CD8-positive, alpha-beta memory T cell (primary cell): ENCODE measurements around the gene MRPL1. TPM values are rescaled to one million over a fixed set of nuclear protein-coding genes. Genes with fewer than 3 reads are reported as not detected.
A peak's percentile ranks its signal among the peaks of the same experiment; 100 is the strongest.
"Not testable (repeated sequence)": the region's sequence is repeated elsewhere in the genome, so short reads cannot be mapped to it uniquely, and the experiment has no call there.

Experiments used
- CTCF ChIA-PET: fragments of 350-600 bp; sonication (Branson Sonifier 250); formaldehyde crosslinking; loops from one replicate; lab custom pipeline; 2021; ENCODE audit warnings: antibody characterized with exemption; lab: Charles Lee
- POLR2A ChIA-PET: fragments of 350-600 bp; sonication (Branson Sonifier 250); formaldehyde crosslinking; loops from one replicate; lab custom pipeline; 2021; ENCODE audit warnings: antibody characterized with exemption; lab: Charles Lee
- DNase-seq, 5 donors: peaks; one replicate each; pipeline versions ENCODE4 v3.0.0 to v3.0.0-alpha.2; 2020 to 2022; ENCODE audit warnings: mixed read lengths in 1 of 5
- H3K27ac ChIP-seq: one replicate; pipeline ENCODE4 v1.7.0; 2013; ENCODE audit warnings: low read depth, mild to moderate bottlenecking, low read length, moderate library complexity
- H3K27me3 ChIP-seq: 2 replicates; pipeline ENCODE4 v1.7.0; 2013; ENCODE audit warnings: low read length, mild to moderate bottlenecking; ENCODE audit not compliant: insufficient read depth, poor library complexity, severe bottlenecking
- H3K36me3 ChIP-seq: 2 replicates; pipeline ENCODE4 v1.7.0; 2013; ENCODE audit warnings: mild to moderate bottlenecking, low read length, moderate library complexity; ENCODE audit not compliant: insufficient read depth
- H3K4me1 ChIP-seq: 2 replicates; pipeline ENCODE4 v1.7.0; 2013; ENCODE audit warnings: mild to moderate bottlenecking, low read length, moderate library complexity; ENCODE audit not compliant: insufficient read depth
- H3K4me3 ChIP-seq: 2 replicates; pipeline ENCODE4 v1.7.0; 2013; ENCODE audit warnings: mild to moderate bottlenecking, low read length
- H3K9me3 ChIP-seq: 2 replicates; pipeline ENCODE4 v1.7.0; 2013; ENCODE audit warnings: mild to moderate bottlenecking, low read length
- H3K27ac Mint-ChIP-seq, 8 donors: one replicate each; pipeline ENCODE4 v1.8.0; 2020 to 2021; ENCODE audit warnings: mixed read lengths in 8 of 8, mild to moderate bottlenecking in 6 of 8, inconsistent platforms in 3 of 8, moderate library complexity in 3 of 8
- H3K27me3 Mint-ChIP-seq, 2 donors: one replicate each; pipeline ENCODE4 v1.8.0; 2020 to 2021; ENCODE audit warnings: mixed read lengths in 2 of 2, mild to moderate bottlenecking in 1 of 2, moderate library complexity in 1 of 2
- H3K36me3 Mint-ChIP-seq, 3 donors: one replicate each; pipeline ENCODE4 v1.8.0; 2020 to 2021; ENCODE audit warnings: mixed read lengths in 3 of 3, inconsistent platforms in 1 of 3, mild to moderate bottlenecking in 1 of 3
- H3K4me1 Mint-ChIP-seq, 3 donors: one replicate each; pipeline ENCODE4 v1.8.0; 2020 to 2021; ENCODE audit warnings: mixed read lengths in 3 of 3, inconsistent platforms in 1 of 3, mild to moderate bottlenecking in 1 of 3
- H3K4me3 Mint-ChIP-seq, 7 donors: one replicate each; pipeline ENCODE4 v1.8.0; 2020 to 2021; ENCODE audit warnings: mixed read lengths in 7 of 7, mild to moderate bottlenecking in 6 of 7, moderate library complexity in 4 of 7, inconsistent platforms in 2 of 7
- H3K9me3 Mint-ChIP-seq, 5 donors: one replicate each; pipeline ENCODE4 v1.8.0; 2020 to 2022; ENCODE audit warnings: mixed read lengths in 5 of 5, mild to moderate bottlenecking in 3 of 5, moderate library complexity in 2 of 5, inconsistent platforms in 1 of 5
- polyA plus RNA-seq: library from polyadenylated mRNA; unstranded; fragments of 300-500 nt; fragmentation: Illumina TruSeq; gene quantifications from one replicate; pipeline ENCODE4 v1.2.3, GENCODE V29; 2021
- total RNA-seq, 2 experiments: library from RNA; stranded (reverse); gene quantifications; one replicate each; pipeline ENCODE4 v1.2.3, GENCODE V29; 2021

MRPL1 gene
- total and polyA plus RNA-seq, 3 experiments from 2014 or later = 26.5 to 93.8 (median 88.4) TPM

DNA sequence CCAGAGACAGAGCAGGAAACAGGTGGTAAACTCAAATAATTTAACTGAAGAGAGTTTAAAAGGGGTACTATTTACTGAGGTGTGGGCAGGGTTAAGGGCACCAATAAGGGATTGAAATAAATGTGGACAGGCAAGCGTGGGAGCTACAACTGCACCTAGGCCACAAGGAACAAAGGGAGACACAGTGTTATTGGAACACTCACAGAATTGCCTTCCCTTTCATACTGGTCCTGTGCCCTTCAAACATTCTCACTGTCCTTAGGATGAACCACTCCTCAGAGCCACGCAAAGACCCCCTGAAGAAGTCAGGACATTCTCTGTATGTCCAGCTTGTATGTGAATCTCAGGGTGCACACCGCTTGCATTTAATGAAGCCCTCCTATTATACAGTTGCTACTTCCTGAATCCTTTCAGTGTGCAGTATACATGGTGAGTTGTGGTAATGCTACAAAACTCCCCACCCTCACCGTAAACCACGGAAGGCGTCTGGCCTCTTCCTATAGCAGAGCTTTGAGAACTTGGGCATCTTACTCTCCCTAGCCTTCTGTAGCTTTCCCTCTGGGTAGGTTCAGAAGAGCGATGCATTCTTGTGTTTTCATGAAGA lies 9.6 kb upstream of the MRPL1 start:
- peak overlapping the region; percentile 83 for H3K27ac ChIP-seq
- Mint-ChIP-seq H3K4me1 (peaks cover 52 to 67% (median 61%) of the 10 kb centered on the region in 3 donors), H3K9me3 (no peaks in the 10 kb centered on the region), H3K4me3 (peak overlapping the region; percentile 37 to 88 (median 82)), H3K27ac (peak overlapping the region; percentile 91 to 100 (median 98)), H3K27me3 (no peaks in the 10 kb centered on the region), H3K36me3 (no peaks in the 10 kb centered on the region)
- DNase-seq = peak; percentile 47 to 86 (median 79)
- H3K4me3 ChIP-seq = peak overlapping the region; percentile 43
- ChIA-PET CTCF (interaction anchor here (0.8 to 4.0 kb wide), 7 partner anchors 9 to 52 kb away, joined by 3 to 25 read pairs (median 5); partner anchors contain the start of genes CNOT6L and MRPL1), POLR2A (interaction anchor here (1.0 to 3.3 kb wide), 3 partner anchors 9 to 57 kb away, joined by 3 to 61 read pairs (median 52); partner anchors contain the start of genes CNOT6L and MRPL1)
- peaks cover 59% of the 10 kb centered on the region for H3K4me1 ChIP-seq
- no peaks in the 10 kb centered on the region for H3K36me3 ChIP-seq
- H3K9me3 ChIP-seq = no peaks in the 10 kb centered on the region
- no peaks in the 10 kb centered on the region for H3K27me3 ChIP-seq

DNA sequence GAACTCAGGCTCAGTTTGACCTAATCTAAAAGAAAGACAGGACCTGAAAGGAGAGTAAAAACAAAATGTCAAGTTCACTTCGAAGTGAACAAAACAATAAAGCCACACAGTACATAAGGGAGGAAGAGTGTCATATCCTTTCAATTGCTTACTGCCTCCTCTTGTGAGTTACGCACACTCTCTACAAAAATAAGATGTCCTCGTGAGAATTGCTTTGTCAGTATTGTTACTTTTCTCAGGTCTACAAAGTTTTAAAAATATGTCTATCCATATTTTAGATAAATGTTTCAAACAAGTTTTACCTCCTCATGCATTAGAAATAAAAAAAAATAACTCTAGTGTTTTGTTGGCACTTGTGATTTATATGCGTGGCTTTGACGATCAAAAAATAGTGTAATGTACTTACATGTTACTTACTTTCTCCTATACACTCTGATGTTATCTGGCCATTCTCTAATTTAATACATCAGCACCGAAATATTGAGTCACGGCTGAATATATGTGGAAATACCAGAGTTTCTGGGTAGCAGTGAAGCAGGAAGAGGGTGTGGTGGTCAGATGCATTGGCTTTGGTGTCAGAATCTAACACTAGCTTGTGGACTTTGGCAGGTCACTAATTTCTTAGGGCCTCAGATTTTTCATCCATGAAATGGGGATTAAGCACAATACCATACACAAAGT lies 8.1 kb upstream of the MRPL1 start:
- Mint-ChIP-seq H3K27ac (peak overlapping the region; percentile 91 to 100 (median 98)), H3K36me3 (no peaks in the 10 kb centered on the region), H3K9me3 (no peaks in the 10 kb centered on the region), H3K4me3 (peak overlapping the region; percentile 76 to 88 (median 83)), H3K4me1 (peaks cover 61 to 79% (median 69%) of the 10 kb centered on the region in 3 donors), H3K27me3 (no peaks in the 10 kb centered on the region)
- Histone ChIP-seq H3K27me3 (no peaks in the 10 kb centered on the region), H3K36me3 (no peaks in the 10 kb centered on the region), H3K4me3 (peak overlapping the region; percentile 51), H3K27ac (peak overlapping the region; percentile 83), H3K4me1 (peaks cover 62% of the 10 kb centered on the region), H3K9me3 (no peaks in the 10 kb centered on the region)
- ChIA-PET CTCF (interaction anchor here (1.1 to 3.6 kb wide), 3 partner anchors 8 to 37 kb away, joined by 6 to 25 read pairs (median 10); partner anchors contain the start of gene MRPL1), POLR2A (interaction anchor here (1.9 to 10.6 kb wide), 3 partner anchors 8 to 36 kb away, joined by 52 to 394 read pairs (median 61); partner anchors contain the start of genes CNOT6L and MRPL1)
- peak in 2 of 5 donors; percentile 73 to 74 for DNase-seq

GRCh38 chr4:77856152-77856551 lies 6.5 kb upstream of the MRPL1 start:
- Histone ChIP-seq H3K27me3 (no peaks in the 10 kb centered on the region), H3K36me3 (no peaks in the 10 kb centered on the region), H3K27ac (no peak overlapping the region), H3K4me1 (peaks cover 71% of the 10 kb centered on the region), H3K4me3 (no peak overlapping the region), H3K9me3 (no peaks in the 10 kb centered on the region)
- Mint-ChIP-seq H3K9me3 (no peaks in the 10 kb centered on the region), H3K27ac (peak overlapping the region; percentile 43 to 93 (median 85)), H3K27me3 (peaks cover 0 to 4% of the 10 kb centered on the region in 2 donors), H3K36me3 (no peaks in the 10 kb centered on the region), H3K4me1 (peaks cover 68 to 90% (median 77%) of the 10 kb centered on the region in 3 donors), H3K4me3 (peak overlapping the region in 4 of 7 donors; percentile 6 to 75 (median 43))
- ChIA-PET CTCF (interaction anchor here (1.1 to 3.6 kb wide), 5 partner anchors 10 to 38 kb away, joined by 3 to 25 read pairs (median 5); no protein-coding TSS in a partner anchor), POLR2A (interaction anchor here (1.3 to 10.6 kb wide), 2 partner anchors 29 to 37 kb away, joined by 3 to 394 read pairs; partner anchors contain the start of gene CNOT6L)
- DNase-seq = no peak

DNA sequence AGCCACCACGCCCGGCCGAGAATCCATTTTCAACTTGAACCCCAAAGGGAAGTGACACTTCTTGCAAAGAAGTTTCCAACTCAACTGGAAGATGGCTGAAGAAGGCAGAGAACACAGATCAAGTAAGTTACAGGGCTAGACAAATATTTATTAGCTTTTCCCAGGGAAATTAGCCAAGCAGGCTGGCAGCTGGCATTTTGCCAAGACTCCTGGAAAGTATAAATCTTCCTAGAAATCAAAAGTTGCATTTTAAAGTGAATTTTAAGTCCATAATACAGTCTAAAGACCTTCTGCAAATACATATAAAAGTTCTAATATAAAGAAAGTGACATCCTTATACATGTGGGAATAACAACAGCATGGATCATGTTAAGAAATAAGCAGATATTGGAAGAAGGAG lies 3.4 kb upstream of the MRPL1 start:
- Histone ChIP-seq H3K27me3 (no peaks in the 10 kb centered on the region), H3K4me3 (no peak overlapping the region), H3K36me3 (no peaks in the 10 kb centered on the region), H3K4me1 (peaks cover 63% of the 10 kb centered on the region), H3K9me3 (no peaks in the 10 kb centered on the region), H3K27ac (no peak overlapping the region)
- ChIA-PET CTCF (interaction anchor here (0.8 to 4.3 kb wide), 4 partner anchors 39 to 241 kb away, joined by 3 to 68 read pairs (median 8); no protein-coding TSS in a partner anchor), POLR2A (interaction anchor here (10.6 kb wide), 1 partner anchor 41 kb away, joined by 394 read pairs; the partner anchor contains the start of gene CNOT6L)
- peaks cover 0 to 16% (median 0%) of the 10 kb centered on the region in 3 donors for H3K36me3 Mint-ChIP-seq
- H3K9me3 Mint-ChIP-seq = peaks cover 0 to 4% (median 3%) of the 10 kb centered on the region in 5 donors
- peak overlapping the region in 7 of 8 donors; percentile 48 to 100 (median 62) for H3K27ac Mint-ChIP-seq
- DNase-seq = no peak
- peaks cover 0 to 12% of the 10 kb centered on the region in 2 donors for H3K27me3 Mint-ChIP-seq
- H3K4me3 Mint-ChIP-seq = no peak overlapping the region
- peaks cover 62 to 89% (median 77%) of the 10 kb centered on the region in 3 donors for H3K4me1 Mint-ChIP-seq

GRCh38 chr4:77861495-77861894 lies 1.1 kb upstream of the MRPL1 start:
- Mint-ChIP-seq H3K9me3 (peaks cover 0 to 4% (median 3%) of the 10 kb centered on the region in 5 donors), H3K4me1 (peaks cover 60 to 88% (median 79%) of the 10 kb centered on the region in 3 donors), H3K36me3 (peaks cover 0 to 31% (median 0%) of the 10 kb centered on the region in 3 donors), H3K27ac (peak overlapping the region; percentile 99 to 100 (median 99)), H3K27me3 (peaks cover 0 to 12% of the 10 kb centered on the region in 2 donors), H3K4me3 (peak overlapping the region; percentile 92 to 97 (median 96))
- Histone ChIP-seq H3K36me3 (no peaks in the 10 kb centered on the region), H3K27me3 (no peaks in the 10 kb centered on the region), H3K27ac (peak overlapping the region; percentile 100), H3K4me1 (peaks cover 46% of the 10 kb centered on the region), H3K4me3 (peak overlapping the region; percentile 89), H3K9me3 (no peaks in the 10 kb centered on the region)
- ChIA-PET CTCF (interaction anchor here (1.1 to 4.3 kb wide), 10 partner anchors 8 to 785 kb away, joined by 3 to 68 read pairs (median 6); partner anchors contain the start of gene CNOT6L), POLR2A (interaction anchor here (1.3 to 10.6 kb wide), 6 partner anchors 9 to 60 kb away, joined by 4 to 394 read pairs (median 7); partner anchors contain the start of gene CNOT6L)
- no peak for DNase-seq

GRCh38 chr4:77863341-77863740 lies 711 bp downstream of the MRPL1 start:
- not testable (repeated sequence) for H3K36me3 ChIP-seq, H3K27me3 ChIP-seq, H3K9me3 Mint-ChIP-seq, H3K9me3 ChIP-seq
- DNase-seq = peak in 2 of 5 donors; percentile 6 to 54
- Mint-ChIP-seq H3K4me1 (peaks cover 49 to 83% (median 73%) of the 10 kb centered on the region in 3 donors), H3K27ac (peak overlapping the region; percentile 99 to 100 (median 99)), H3K36me3 (peaks cover 0 to 39% (median 3%) of the 10 kb centered on the region in 3 donors), H3K27me3 (peaks cover 0 to 12% of the 10 kb centered on the region in 2 donors), H3K4me3 (peak overlapping the region; percentile 92 to 97 (median 96))
- ChIA-PET CTCF (interaction anchor here (3.4 kb wide), 1 partner anchor 46 kb away, joined by 40 read pairs; the partner anchor contains the start of gene CNOT6L), POLR2A (interaction anchor here (0.7 to 10.6 kb wide), 2 partner anchors 24 to 45 kb away, joined by 3 to 394 read pairs; partner anchors contain the start of gene CNOT6L)
- peaks cover 27% of the 10 kb centered on the region for H3K4me1 ChIP-seq
- peak overlapping the region; percentile 89 for H3K4me3 ChIP-seq
- H3K27ac ChIP-seq = peak overlapping the region; percentile 100

DNA sequence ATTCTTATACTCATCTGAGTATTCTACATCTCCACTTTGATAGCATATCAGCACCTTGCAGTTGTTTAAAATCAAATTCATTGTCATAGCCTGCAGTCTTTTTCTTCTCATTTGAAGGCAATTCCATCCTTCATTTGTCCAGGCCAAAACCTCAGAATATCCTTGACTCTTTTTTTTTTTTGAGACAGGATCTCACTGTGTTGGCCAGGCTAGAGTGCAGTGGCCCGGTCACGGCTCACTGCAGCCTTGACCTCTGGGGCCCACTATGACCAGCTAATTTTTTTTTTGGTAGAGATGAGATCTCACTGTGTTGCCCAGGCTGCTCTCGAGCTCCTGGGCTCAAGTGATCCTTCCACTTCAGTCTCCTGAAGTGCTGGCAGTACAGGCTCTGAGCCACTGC lies 2.6 kb downstream of the MRPL1 start:
- peaks cover 38% of the 10 kb centered on the region for H3K4me1 ChIP-seq
- POLR2A ChIA-PET = no interaction called here
- peaks cover 53 to 87% (median 82%) of the 10 kb centered on the region in 3 donors for H3K4me1 Mint-ChIP-seq

More for the DNA sequence above, 2.6 kb downstream of the MRPL1 start:
- Histone ChIP-seq H3K27ac (no peak overlapping the region), H3K9me3 (no peaks in the 10 kb centered on the region), H3K36me3 (peaks cover 6% of the 10 kb centered on the region), H3K4me3 (no peak overlapping the region), H3K27me3 (no peaks in the 10 kb centered on the region)
- H3K36me3 Mint-ChIP-seq = peaks cover 0 to 53% (median 5%) of the 10 kb centered on the region in 3 donors
- CTCF ChIA-PET = no interaction called here
- peaks cover 0 to 4% (median 3%) of the 10 kb centered on the region in 5 donors for H3K9me3 Mint-ChIP-seq
- DNase-seq = no peak
- peak overlapping the region in 2 of 7 donors; percentile 47 to 52 for H3K4me3 Mint-ChIP-seq
- peaks cover 0 to 12% of the 10 kb centered on the region in 2 donors for H3K27me3 Mint-ChIP-seq
- peak overlapping the region in 5 of 8 donors; percentile 30 to 100 (median 49) for H3K27ac Mint-ChIP-seq
